HL-60 (cell line): Measurements from ENCODE around the gene IL36G.

Experiments used
- DNase-seq, 2 experiments: peaks; one replicate each; pipeline ENCODE4 v3.0.0-alpha.2; 2010 to 2020; ENCODE audit warnings: low read depth in 1 of 2, low spot score in 1 of 2
- H3K27ac ChIP-seq: fragments of 250-450 bp; sonication (Bioruptor Pico); replicated peaks from 2 replicates; pipeline ENCODE4 v1.5.1; 2020; ENCODE audit warnings: mild to moderate bottlenecking, moderate library complexity
- H3K27me3 ChIP-seq: fragments of 250-450 bp; sonication (Bioruptor Pico); 2 replicates; pipeline ENCODE4 v1.5.1; 2021; ENCODE audit warnings: mild to moderate bottlenecking, moderate library complexity; ENCODE audit not compliant: insufficient read depth, poor library complexity, severe bottlenecking
- H3K4me3 ChIP-seq: replicated peaks from 2 replicates; pipeline ENCODE4 v1.5.1; 2011; ENCODE audit warnings: mild to moderate bottlenecking, control low read depth, low read length; ENCODE audit not compliant: insufficient read depth
- GABPA ChIP-seq: IDR thresholded peaks from 2 replicates; pipeline ENCODE4 v1.6.1; 2012; ENCODE audit warnings: low read depth
- POLR2AphosphoS5 ChIP-seq: IDR thresholded peaks from 2 replicates; pipeline ENCODE4 v1.6.1; 2012; ENCODE audit warnings: low read depth
- SPI1 ChIP-seq: IDR thresholded peaks from 2 replicates; pipeline ENCODE4 v1.6.1; 2012; ENCODE audit warnings: low read depth, mild to moderate bottlenecking, borderline replicate concordance
- TF ChIP-seq, protein P1 (sequence below): IDR thresholded peaks from one replicate; pipeline ENCODE4 v1.5.1; 2011; ENCODE audit warnings: low read length, control low read depth, inconsistent platforms; ENCODE audit not compliant: insufficient read depth
- TF ChIP-seq, protein P2 (sequence below): IDR thresholded peaks from 2 replicates; pipeline ENCODE4 v1.6.1; 2012; ENCODE audit warnings: low read depth; ENCODE audit not compliant: insufficient replicate concordance

IL36G gene

DNA sequence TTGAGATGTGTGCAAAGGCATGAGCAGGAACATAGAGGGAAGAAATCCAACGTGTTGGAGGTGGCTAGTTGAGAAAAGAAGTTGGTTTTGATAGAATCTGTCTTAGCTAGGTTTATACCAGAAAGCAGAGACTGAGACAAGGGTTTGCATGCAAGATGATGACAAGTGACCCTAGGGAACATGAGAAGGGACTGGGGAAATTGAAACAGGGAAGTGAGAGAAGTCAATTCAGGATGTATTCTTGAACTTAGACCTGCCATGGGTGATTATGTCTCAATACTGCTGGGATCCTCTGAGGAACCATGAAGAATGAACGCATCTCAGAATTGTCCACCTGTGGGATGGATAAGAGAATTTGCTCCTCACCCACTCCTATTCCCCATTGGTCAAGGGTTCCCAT lies 47.9 kb downstream of the IL36G start:
- DNase-seq = peak in 1 of 2 experiments; percentile 3
- Histone ChIP-seq H3K27me3 (peaks cover 4% of the 10 kb centered on the region), H3K4me3 (no peak overlapping the region), H3K27ac (no peak overlapping the region)
- TF ChIP-seq GABPA (no peak), SPI1 (0 out of 2 replicates have a peak, but pooled peaks have one; percentile 3)
- TF ChIP-seq, protein P1, sequence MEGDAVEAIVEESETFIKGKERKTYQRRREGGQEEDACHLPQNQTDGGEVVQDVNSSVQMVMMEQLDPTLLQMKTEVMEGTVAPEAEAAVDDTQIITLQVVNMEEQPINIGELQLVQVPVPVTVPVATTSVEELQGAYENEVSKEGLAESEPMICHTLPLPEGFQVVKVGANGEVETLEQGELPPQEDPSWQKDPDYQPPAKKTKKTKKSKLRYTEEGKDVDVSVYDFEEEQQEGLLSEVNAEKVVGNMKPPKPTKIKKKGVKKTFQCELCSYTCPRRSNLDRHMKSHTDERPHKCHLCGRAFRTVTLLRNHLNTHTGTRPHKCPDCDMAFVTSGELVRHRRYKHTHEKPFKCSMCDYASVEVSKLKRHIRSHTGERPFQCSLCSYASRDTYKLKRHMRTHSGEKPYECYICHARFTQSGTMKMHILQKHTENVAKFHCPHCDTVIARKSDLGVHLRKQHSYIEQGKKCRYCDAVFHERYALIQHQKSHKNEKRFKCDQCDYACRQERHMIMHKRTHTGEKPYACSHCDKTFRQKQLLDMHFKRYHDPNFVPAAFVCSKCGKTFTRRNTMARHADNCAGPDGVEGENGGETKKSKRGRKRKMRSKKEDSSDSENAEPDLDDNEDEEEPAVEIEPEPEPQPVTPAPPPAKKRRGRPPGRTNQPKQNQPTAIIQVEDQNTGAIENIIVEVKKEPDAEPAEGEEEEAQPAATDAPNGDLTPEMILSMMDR = no peak

DNA sequence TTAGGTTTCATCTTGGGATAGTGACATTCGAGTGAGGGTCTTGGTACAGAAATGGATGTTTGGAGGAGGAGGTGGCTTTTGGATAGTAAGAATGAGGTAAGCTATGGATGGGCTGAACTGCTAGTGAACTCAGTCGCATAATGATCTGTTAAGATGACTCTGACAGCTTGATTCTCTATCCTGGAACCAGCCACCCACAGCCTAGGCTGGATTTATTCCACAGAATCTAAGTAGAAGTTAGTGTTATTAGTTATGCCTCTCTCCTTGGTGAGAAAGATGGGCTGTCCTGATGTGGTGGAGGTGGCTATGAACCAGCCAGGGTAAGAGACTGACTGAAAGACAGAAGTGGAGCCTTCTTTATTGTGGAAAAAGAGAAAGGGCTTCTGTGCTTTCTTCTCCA lies 49.9 kb downstream of the IL36G start:
- no peak overlapping the region for H3K4me3 ChIP-seq
- H3K27ac ChIP-seq = no peak overlapping the region
- peaks cover 4% of the 10 kb centered on the region for H3K27me3 ChIP-seq
- TF ChIP-seq, protein P2, sequence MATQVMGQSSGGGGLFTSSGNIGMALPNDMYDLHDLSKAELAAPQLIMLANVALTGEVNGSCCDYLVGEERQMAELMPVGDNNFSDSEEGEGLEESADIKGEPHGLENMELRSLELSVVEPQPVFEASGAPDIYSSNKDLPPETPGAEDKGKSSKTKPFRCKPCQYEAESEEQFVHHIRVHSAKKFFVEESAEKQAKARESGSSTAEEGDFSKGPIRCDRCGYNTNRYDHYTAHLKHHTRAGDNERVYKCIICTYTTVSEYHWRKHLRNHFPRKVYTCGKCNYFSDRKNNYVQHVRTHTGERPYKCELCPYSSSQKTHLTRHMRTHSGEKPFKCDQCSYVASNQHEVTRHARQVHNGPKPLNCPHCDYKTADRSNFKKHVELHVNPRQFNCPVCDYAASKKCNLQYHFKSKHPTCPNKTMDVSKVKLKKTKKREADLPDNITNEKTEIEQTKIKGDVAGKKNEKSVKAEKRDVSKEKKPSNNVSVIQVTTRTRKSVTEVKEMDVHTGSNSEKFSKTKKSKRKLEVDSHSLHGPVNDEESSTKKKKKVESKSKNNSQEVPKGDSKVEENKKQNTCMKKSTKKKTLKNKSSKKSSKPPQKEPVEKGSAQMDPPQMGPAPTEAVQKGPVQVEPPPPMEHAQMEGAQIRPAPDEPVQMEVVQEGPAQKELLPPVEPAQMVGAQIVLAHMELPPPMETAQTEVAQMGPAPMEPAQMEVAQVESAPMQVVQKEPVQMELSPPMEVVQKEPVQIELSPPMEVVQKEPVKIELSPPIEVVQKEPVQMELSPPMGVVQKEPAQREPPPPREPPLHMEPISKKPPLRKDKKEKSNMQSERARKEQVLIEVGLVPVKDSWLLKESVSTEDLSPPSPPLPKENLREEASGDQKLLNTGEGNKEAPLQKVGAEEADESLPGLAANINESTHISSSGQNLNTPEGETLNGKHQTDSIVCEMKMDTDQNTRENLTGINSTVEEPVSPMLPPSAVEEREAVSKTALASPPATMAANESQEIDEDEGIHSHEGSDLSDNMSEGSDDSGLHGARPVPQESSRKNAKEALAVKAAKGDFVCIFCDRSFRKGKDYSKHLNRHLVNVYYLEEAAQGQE = no peak
- TF ChIP-seq SPI1 = no peak
- no peak for DNase-seq

DNA sequence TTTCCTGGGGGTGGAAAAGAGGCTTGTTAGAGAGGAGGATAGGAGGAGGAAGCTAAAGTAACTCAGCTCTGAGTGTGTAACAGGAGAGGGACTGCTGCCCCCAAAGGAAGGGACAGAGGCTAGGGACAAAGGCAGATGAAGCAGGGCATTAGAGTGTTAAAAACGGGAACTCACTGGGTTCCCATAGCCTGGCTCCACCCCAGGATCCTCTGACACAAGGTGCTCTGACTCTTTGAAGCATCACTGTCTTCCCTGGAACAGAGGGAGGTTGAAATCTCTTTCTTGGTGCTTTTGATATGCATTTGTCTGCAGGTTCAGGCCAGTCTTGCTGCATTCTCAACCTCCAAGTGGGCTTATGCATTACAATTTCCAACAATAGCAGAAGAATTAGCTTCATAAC lies 50.3 kb downstream of the IL36G start:
- TF ChIP-seq, protein P2 = no peak
- TF ChIP-seq GABPA (no peak), SPI1 (peak; percentile 59; the same call in 1 of the 2 replicates)
- no peak for DNase-seq
- Histone ChIP-seq H3K27ac (no peak overlapping the region), H3K27me3 (peaks cover 4% of the 10 kb centered on the region), H3K4me3 (no peak overlapping the region)

DNA sequence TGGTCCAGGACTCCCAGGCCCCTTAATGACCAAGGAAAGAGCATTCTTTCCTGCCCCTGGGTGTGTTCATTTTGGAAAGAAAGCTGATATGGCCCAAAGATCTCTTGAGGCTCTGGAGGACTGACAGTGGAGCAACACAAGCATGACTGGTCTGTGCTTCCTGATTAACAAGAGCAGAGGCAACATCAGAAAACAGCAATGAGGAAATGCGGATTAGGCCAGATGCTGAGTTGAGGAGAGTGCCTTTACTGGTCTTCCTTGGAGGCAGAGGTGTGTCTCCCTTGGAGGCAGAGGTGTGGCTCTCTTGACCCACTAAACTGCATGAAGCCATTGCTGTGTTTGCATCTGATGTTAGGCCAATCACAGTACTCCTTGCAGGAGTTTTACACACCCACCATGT lies 54.9 kb downstream of the IL36G start:
- Histone ChIP-seq H3K27me3 (peaks cover 4% of the 10 kb centered on the region), H3K27ac (no peak overlapping the region), H3K4me3 (no peak overlapping the region)
- TF ChIP-seq, protein P2 = no peak
- TF ChIP-seq SPI1 (no peak), POLR2AphosphoS5 (no peak), GABPA (no peak)
- TF ChIP-seq, protein P1 = no peak
- no peak for DNase-seq
